ENCODE data around the gene CGB1.

DNA sequence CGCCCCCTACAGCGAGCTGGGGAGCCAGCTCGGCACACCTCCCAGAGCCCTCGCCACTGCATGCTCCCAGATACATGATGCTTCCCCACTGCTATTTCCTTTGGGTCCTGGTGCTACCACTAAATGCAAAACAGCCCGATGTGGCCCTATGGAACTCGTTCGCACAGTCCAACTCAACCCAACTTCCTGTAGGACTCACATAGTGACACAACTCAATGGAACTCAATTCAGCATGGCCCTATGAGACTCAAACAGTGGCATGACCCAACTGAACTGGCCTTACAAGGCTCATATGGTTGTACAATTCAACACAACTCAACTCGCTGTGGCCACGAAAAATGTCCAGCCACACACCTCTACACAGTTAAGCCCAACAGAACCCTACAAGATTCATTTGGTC, 32.3 kb upstream of the CGB1 start:
- no peak for TF ChIP-seq ARNTL (CRISPR knock-in tag; IDR thresholded peaks at IDR 0.05; ENCODE audit: borderline replicate concordance, low read depth)
- TF ChIP-seq ISL1 (CRISPR knock-in tag; IDR thresholded peaks at IDR 0.05): no peak
- TF ChIP-seq SNAI2 (CRISPR knock-in tag; IDR thresholded peaks at IDR 0.05): no peak
- TF ChIP-seq, protein P1, sequence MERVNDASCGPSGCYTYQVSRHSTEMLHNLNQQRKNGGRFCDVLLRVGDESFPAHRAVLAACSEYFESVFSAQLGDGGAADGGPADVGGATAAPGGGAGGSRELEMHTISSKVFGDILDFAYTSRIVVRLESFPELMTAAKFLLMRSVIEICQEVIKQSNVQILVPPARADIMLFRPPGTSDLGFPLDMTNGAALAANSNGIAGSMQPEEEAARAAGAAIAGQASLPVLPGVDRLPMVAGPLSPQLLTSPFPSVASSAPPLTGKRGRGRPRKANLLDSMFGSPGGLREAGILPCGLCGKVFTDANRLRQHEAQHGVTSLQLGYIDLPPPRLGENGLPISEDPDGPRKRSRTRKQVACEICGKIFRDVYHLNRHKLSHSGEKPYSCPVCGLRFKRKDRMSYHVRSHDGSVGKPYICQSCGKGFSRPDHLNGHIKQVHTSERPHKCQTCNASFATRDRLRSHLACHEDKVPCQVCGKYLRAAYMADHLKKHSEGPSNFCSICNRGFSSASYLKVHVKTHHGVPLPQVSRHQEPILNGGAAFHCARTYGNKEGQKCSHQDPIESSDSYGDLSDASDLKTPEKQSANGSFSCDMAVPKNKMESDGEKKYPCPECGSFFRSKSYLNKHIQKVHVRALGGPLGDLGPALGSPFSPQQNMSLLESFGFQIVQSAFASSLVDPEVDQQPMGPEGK (CRISPR knock-in tag; IDR thresholded peaks at IDR 0.05; ENCODE audit: borderline replicate concordance): no peak
- TF ChIP-seq ZNF70 (CRISPR knock-in tag; IDR thresholded peaks at IDR 0.05): no peak
- TF ChIP-seq, protein P2, sequence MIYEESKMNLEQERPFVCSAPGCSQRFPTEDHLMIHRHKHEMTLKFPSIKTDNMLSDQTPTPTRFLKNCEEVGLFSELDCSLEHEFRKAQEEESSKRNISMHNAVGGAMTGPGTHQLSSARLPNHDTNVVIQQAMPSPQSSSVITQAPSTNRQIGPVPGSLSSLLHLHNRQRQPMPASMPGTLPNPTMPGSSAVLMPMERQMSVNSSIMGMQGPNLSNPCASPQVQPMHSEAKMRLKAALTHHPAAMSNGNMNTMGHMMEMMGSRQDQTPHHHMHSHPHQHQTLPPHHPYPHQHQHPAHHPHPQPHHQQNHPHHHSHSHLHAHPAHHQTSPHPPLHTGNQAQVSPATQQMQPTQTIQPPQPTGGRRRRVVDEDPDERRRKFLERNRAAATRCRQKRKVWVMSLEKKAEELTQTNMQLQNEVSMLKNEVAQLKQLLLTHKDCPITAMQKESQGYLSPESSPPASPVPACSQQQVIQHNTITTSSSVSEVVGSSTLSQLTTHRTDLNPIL (CRISPR knock-in tag; IDR thresholded peaks at IDR 0.05; ENCODE audit: low read depth): no peak
